OCI-M2 (cell line): Measurements from ENCODE around the gene NSMF.
"Not testable (repeated sequence)": the region's sequence is repeated elsewhere in the genome, so short reads cannot be mapped to it uniquely, and the experiment has no call there.

Experiments used
- DNase-seq: peaks from one replicate; lab custom pipeline; 2025; ENCODE audit not compliant: unreplicated experiment; lab: John Stamatoyannopoulos, UW

NSMF gene

GRCh38 chr9:137477778-137478612, 18.9 kb upstream of the NSMF start:
- no peak for DNase-seq

- no peak for DNase-seq
Measured at GRCh38 chr9:137476856-137477255, 17.7 kb upstream of the NSMF start.

GRCh38 chr9:137475666-137476065, 16.5 kb upstream of the NSMF start:
- no peak for DNase-seq

- DNase-seq = no peak
Measured at GRCh38 chr9:137474271-137474670, 15.1 kb upstream of the NSMF start.

GRCh38 chr9:137470785-137471184, 11.7 kb upstream of the NSMF start:
- DNase-seq = no peak

GRCh38 chr9:137467896-137468295, 8.8 kb upstream of the NSMF start:
- no peak for DNase-seq

- no peak for DNase-seq
Measured at GRCh38 chr9:137467161-137467581, 8.0 kb upstream of the NSMF start.

- DNase-seq = not testable (repeated sequence)
Measured at GRCh38 chr9:137466389-137467085, 7.4 kb upstream of the NSMF start.

- DNase-seq = no peak
Measured at GRCh38 chr9:137465720-137466388, 6.7 kb upstream of the NSMF start.

- no peak for DNase-seq
Measured at GRCh38 chr9:137465000-137465719, 6.0 kb upstream of the NSMF start.

GRCh38 chr9:137464291-137464999, 5.3 kb upstream of the NSMF start:
- no peak for DNase-seq

- no peak for DNase-seq
Measured at GRCh38 chr9:137463931-137464290, 4.8 kb upstream of the NSMF start.

- no peak for DNase-seq
Measured at GRCh38 chr9:137462986-137463930, 4.1 kb upstream of the NSMF start.

- DNase-seq = no peak
Measured at GRCh38 chr9:137462396-137462985, 3.4 kb upstream of the NSMF start.

GRCh38 chr9:137461663-137462395, 2.7 kb upstream of the NSMF start:
- no peak for DNase-seq

GRCh38 chr9:137461316-137461662, 2.2 kb upstream of the NSMF start:
- DNase-seq = no peak

GRCh38 chr9:137460363-137461315, 1.5 kb upstream of the NSMF start:
- DNase-seq = no peak
